ENCODE results near the gene RHPN2.

DNA sequence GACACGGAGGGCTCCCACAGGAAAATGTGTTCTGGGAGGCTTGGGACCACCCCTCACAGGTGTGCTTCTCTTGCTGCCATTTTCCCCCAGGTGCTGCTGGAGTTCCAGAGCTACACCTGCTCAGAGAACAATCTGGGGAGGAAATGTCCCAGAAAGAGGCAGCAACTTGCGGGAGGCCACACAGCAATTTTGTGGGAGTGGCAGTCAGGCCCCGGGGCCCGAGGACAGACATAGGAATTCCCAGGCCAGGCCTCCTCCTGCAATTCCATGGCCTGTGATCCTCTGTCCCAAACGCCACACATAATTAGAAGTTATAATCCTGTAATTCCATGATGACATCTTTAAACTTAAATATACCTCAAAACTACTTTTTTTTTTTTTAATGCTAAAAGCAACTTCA is 1.8 kb downstream of the RHPN2 start:
- TF ChIP-seq POLR2A (IDR thresholded peaks at IDR 0.05; ENCODE audit: low read length) (no peak), GATA1 (IDR thresholded peaks at IDR 0.05; ENCODE audit: low read depth, low read length) (no peak)
